GM12878 (cell line): Measurements from ENCODE around the gene GAL3ST2.

Experiments
- CTCF ChIP-seq, 3 experiments: IDR thresholded peaks in 2 of 3; conservative IDR thresholded peaks in 1 of 3; 2 replicates each; pipeline ENCODE4 v1.5.1; 2011; ENCODE audit warnings: low read depth in 3 of 3, low read length in 3 of 3, mild to moderate bottlenecking in 3 of 3, control low read depth in 2 of 3, moderate library complexity in 2 of 3, inconsistent platforms in 1 of 3, mixed read lengths in 1 of 3; ENCODE audit not compliant: control insufficient read depth in 2 of 3, insufficient read depth in 1 of 3; ENCODE audit errors: extremely low read depth in 1 of 3
- POLR2A ChIP-seq: IDR thresholded peaks from 2 replicates; pipeline ENCODE4 v1.6.1; 2011; ENCODE audit warnings: low read depth, mild to moderate bottlenecking, low read length
- PRDM15 ChIP-seq: fragments of 450-650 bp; formaldehyde crosslinking; IDR thresholded peaks from 2 replicates; pipeline ENCODE4 v1.4.0; 2020; ENCODE audit warnings: mild to moderate bottlenecking, moderate library complexity
- STAT1 ChIP-seq: fragments of 450-650 bp; conservative IDR thresholded peaks from 2 replicates; pipeline ENCODE4 v1.6.1; 2014; ENCODE audit warnings: antibody characterized with exemption, mild to moderate bottlenecking
- TF ChIP-seq, protein P1 (sequence below): IDR thresholded peaks from 2 replicates; pipeline ENCODE4 v1.6.1; 2012; ENCODE audit warnings: low read depth, low read length, improper control_type of control experiment

DNA sequence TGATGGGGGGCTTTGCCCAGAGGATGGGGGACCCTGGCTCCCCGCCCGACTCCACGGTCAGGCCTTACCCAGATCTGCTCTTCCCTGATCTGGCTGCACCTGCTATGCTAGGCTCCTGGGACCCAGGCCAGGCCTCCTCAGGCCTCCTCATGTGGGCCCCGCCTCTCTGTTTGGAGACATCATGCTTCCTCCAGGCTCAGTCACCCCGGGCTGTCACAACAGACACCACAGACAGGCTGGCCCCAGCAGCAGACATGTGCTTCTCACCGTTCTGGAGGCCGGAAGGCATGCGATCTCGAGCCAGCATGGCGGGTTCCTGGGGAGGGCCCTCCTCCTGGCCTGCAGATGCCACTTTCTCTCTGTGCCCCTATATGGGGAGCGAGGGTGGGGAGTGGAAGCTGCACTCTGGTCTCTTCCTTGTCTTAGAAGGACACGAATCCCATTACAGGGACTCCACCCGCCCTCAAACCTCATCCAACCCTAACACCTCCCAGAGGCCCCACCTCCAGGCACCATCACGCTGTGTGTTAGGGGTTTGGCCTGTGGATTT is 21.5 kb downstream of the GAL3ST2 start:
- TF ChIP-seq STAT1 (no peak), POLR2A (no peak), CTCF (IDR thresholded peaks at IDR 0.05 in 2 of 3, conservative IDR thresholded peaks at IDR 0.05 in 1 of 3; ENCODE audit: control insufficient read depth in 2 of 3, extremely low read depth in 1 of 3, insufficient read depth in 1 of 3, low read depth in 3 of 3, low read length in 3 of 3) (no peak), PRDM15 (no peak)
- TF ChIP-seq, protein P1, sequence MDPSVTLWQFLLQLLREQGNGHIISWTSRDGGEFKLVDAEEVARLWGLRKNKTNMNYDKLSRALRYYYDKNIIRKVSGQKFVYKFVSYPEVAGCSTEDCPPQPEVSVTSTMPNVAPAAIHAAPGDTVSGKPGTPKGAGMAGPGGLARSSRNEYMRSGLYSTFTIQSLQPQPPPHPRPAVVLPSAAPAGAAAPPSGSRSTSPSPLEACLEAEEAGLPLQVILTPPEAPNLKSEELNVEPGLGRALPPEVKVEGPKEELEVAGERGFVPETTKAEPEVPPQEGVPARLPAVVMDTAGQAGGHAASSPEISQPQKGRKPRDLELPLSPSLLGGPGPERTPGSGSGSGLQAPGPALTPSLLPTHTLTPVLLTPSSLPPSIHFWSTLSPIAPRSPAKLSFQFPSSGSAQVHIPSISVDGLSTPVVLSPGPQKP: no peak
